Activated T-cell treated with anti-CD3 and anti-CD28 coated beads for 4 hours (primary cell): ENCODE data around the gene LMAN2L.

Experiments used
- DNase-seq: peaks from one replicate; pipeline ENCODE4 v3.0.0-alpha.2; 2020

The LMAN2L gene

GRCh38 chr2:96702098-96702785 lies 37.6 kb downstream of the LMAN2L start:
- DNase-seq = no peak

- DNase-seq = no peak
Measured at GRCh38 chr2:96701636-96702035, 38.2 kb downstream of the LMAN2L start.

GRCh38 chr2:96700086-96700485 lies 39.8 kb downstream of the LMAN2L start:
- DNase-seq = no peak

- no peak for DNase-seq
Measured at GRCh38 chr2:96699621-96700020, 40.2 kb downstream of the LMAN2L start.

- DNase-seq = no peak
Measured at GRCh38 chr2:96699021-96699420, 40.8 kb downstream of the LMAN2L start.

GRCh38 chr2:96698221-96698861 lies 41.5 kb downstream of the LMAN2L start:
- no peak for DNase-seq

GRCh38 chr2:96697476-96697875 lies 42.4 kb downstream of the LMAN2L start:
- no peak for DNase-seq

GRCh38 chr2:96695602-96696001 lies 44.3 kb downstream of the LMAN2L start:
- no peak for DNase-seq

- DNase-seq = no peak
Measured at GRCh38 chr2:96694816-96695455, 44.9 kb downstream of the LMAN2L start.

- DNase-seq = no peak
Measured at GRCh38 chr2:96694279-96694678, 45.6 kb downstream of the LMAN2L start.

GRCh38 chr2:96693286-96694200 lies 46.3 kb downstream of the LMAN2L start:
- no peak for DNase-seq

GRCh38 chr2:96692094-96692971 lies 47.5 kb downstream of the LMAN2L start:
- no peak for DNase-seq

GRCh38 chr2:96691022-96691612 lies 48.7 kb downstream of the LMAN2L start:
- DNase-seq = no peak

GRCh38 chr2:96690306-96691021 lies 49.4 kb downstream of the LMAN2L start:
- DNase-seq = no peak

GRCh38 chr2:96689431-96689991 lies 50.4 kb downstream of the LMAN2L start:
- DNase-seq = no peak

- no peak for DNase-seq
Measured at GRCh38 chr2:96688649-96689430, 51.0 kb downstream of the LMAN2L start.

- DNase-seq = no peak
Measured at GRCh38 chr2:96687711-96688640, 51.9 kb downstream of the LMAN2L start.

GRCh38 chr2:96687266-96687665 lies 52.6 kb downstream of the LMAN2L start:
- DNase-seq = no peak
